ENCODE results near the gene STT3B. TPM values are rescaled to one million over a fixed set of nuclear protein-coding genes. Genes with fewer than 3 reads are reported as not detected.

Gene STT3B
- total RNA-seq, 1 donor from 2014 or later: 66.1 TPM

- H3K36me3 Mint-ChIP-seq (ENCODE audit: low read depth): peaks cover 46% of the 10 kb centered on the region
- intact Hi-C loops (cut with micrococcal nuclease): no loop called here
- peaks cover 21% of the 10 kb centered on the region for H3K4me1 Mint-ChIP-seq
These were observed 102.8 kb downstream of the STT3B start for GRCh38 chr3:31635545-31635944.

GRCh38 chr3:31636049-31636448, 103.3 kb downstream of the STT3B start:
- DNase-seq (no peak), ATAC-seq (ENCODE audit: low read depth) (no peak)
- POLR2A ChIA-PET: interaction anchor here (0.7 kb wide), 1 partner anchor 103 kb away, joined by 4 read pairs; the partner anchor contains the start of gene STT3B
- peaks cover 41% of the 10 kb centered on the region for H3K36me3 Mint-ChIP-seq (ENCODE audit: low read depth)
- intact Hi-C loops (cut with micrococcal nuclease): no loop called here
- peak overlapping the region; percentile 12 for H3K27ac Mint-ChIP-seq
- CTCF ChIA-PET: no interaction called here
- H3K4me1 Mint-ChIP-seq: peaks cover 21% of the 10 kb centered on the region
- H3K27me3 Mint-ChIP-seq: no peaks in the 10 kb centered on the region
- H3K9me3 Mint-ChIP-seq: no peaks in the 10 kb centered on the region
- TF ChIP-seq CTCF (IDR thresholded peaks at IDR 0.05): no peak
- H3K4me3 Mint-ChIP-seq: no peak overlapping the region

More at GRCh38 chr3:31635545-31635944, 102.8 kb downstream of the STT3B start:
- no peak overlapping the region for H3K4me3 Mint-ChIP-seq
- no peak for DNase-seq
- ChIA-PET CTCF (no interaction called here), POLR2A (interaction anchor here (0.7 kb wide), 1 partner anchor 103 kb away, joined by 4 read pairs; the partner anchor contains the start of gene STT3B)
- peak overlapping the region; percentile 12 for H3K27ac Mint-ChIP-seq
- H3K9me3 Mint-ChIP-seq: no peaks in the 10 kb centered on the region
- H3K27me3 Mint-ChIP-seq: no peaks in the 10 kb centered on the region
- ATAC-seq (ENCODE audit: low read depth): no peak
- TF ChIP-seq CTCF (IDR thresholded peaks at IDR 0.05): no peak

- DNase-seq (no peak), ATAC-seq (ENCODE audit: low read depth) (no peak)
- Mint-ChIP-seq H3K27ac (no peak overlapping the region), H3K4me1 (peaks cover 23% of the 10 kb centered on the region), H3K9me3 (no peaks in the 10 kb centered on the region), H3K36me3 (ENCODE audit: low read depth) (peaks cover 32% of the 10 kb centered on the region), H3K27me3 (no peaks in the 10 kb centered on the region), H3K4me3 (no peak overlapping the region)
- TF ChIP-seq CTCF (IDR thresholded peaks at IDR 0.05): no peak
- ChIA-PET POLR2A (no interaction called here), CTCF (no interaction called here)
- intact Hi-C loops (cut with micrococcal nuclease): no loop called here
These were observed 104.1 kb downstream of the STT3B start for GRCh38 chr3:31636694-31637442.

- CTCF ChIA-PET: interaction anchor here (0.8 kb wide), 1 partner anchor 10 kb away, joined by 3 read pairs; no protein-coding TSS in a partner anchor
- no peak for DNase-seq
These were observed 107.1 kb downstream of the STT3B start for GRCh38 chr3:31639828-31640227.

More at GRCh38 chr3:31639828-31640227, 107.1 kb downstream of the STT3B start:
- H3K36me3 Mint-ChIP-seq (ENCODE audit: low read depth): peaks cover 17% of the 10 kb centered on the region
- H3K9me3 Mint-ChIP-seq: no peaks in the 10 kb centered on the region
- POLR2A ChIA-PET: no interaction called here
- no peak overlapping the region for H3K4me3 Mint-ChIP-seq
- intact Hi-C loops (cut with micrococcal nuclease): no loop called here
- peaks cover 25% of the 10 kb centered on the region for H3K4me1 Mint-ChIP-seq
- TF ChIP-seq CTCF (IDR thresholded peaks at IDR 0.05): no peak
- H3K27me3 Mint-ChIP-seq: no peaks in the 10 kb centered on the region
- no peak overlapping the region for H3K27ac Mint-ChIP-seq
- no peak for ATAC-seq (ENCODE audit: low read depth)

All from activated B cell treated with CpG ODN at 0.5 μM for 24 hours (primary cell).